ENCODE data around the gene MGARP. TPM values are rescaled to one million over a fixed set of nuclear protein-coding genes. Genes with fewer than 3 reads are reported as not detected.
"Not testable (repeated sequence)": the region's sequence is repeated elsewhere in the genome, so short reads cannot be mapped to it uniquely, and the experiment has no call there.

Gene MGARP
- total RNA-seq, 2 donors from 2014 or later, result not detected

- no peaks in the 10 kb centered on the region for H3K9me3 ChIP-seq (ENCODE audit: control insufficient read depth, low read length, poor library complexity, severe bottlenecking)
- Mint-ChIP-seq H3K36me3 (ENCODE audit: low read depth) (peaks cover 3% of the 10 kb centered on the region), H3K27me3 (peaks cover 39% of the 10 kb centered on the region), H3K4me1 (peaks cover 11% of the 10 kb centered on the region), H3K27ac (peak overlapping the region; percentile 29), H3K4me3 (peak overlapping the region; percentile 82)
- ATAC-seq, result peak; percentile 59
- DNase-seq, result no peak
These were observed 889 bp downstream of the MGARP start for GRCh38 chr4:139278912-139279759.

DNA sequence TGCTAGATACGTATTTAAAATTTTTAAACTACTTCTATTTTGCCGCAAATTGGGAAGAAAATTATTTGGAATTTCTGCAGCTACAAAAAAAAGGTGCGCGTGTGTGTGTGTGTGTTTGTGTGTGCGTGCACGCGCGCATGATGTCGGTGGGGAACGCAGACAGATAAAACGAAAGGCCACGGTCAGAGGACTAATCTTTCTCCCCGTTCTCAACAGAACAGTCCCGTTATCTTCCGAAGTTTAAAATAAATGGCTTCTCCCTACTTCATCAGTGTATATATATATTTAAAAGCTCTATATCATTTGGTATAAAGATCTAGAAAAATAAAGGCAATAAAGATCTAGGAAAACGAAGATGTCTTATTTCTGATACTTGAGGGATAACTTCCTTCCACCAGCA is 1.5 kb downstream of the MGARP start:
- no peak for ATAC-seq
- no peaks in the 10 kb centered on the region for H3K9me3 ChIP-seq (ENCODE audit: control insufficient read depth, low read length, poor library complexity, severe bottlenecking)
- Mint-ChIP-seq H3K4me3 (no peak overlapping the region), H3K27ac (no peak overlapping the region), H3K4me1 (peaks cover 11% of the 10 kb centered on the region), H3K36me3 (ENCODE audit: low read depth) (peaks cover 3% of the 10 kb centered on the region), H3K27me3 (peaks cover 39% of the 10 kb centered on the region)
- no peak for DNase-seq

- DNase-seq (no peak), ATAC-seq (no peak)
- H3K27ac Mint-ChIP-seq, result no peak overlapping the region
- H3K9me3 ChIP-seq (ENCODE audit: control insufficient read depth, low read length, poor library complexity, severe bottlenecking), result no peaks in the 10 kb centered on the region
- peaks cover 11% of the 10 kb centered on the region for H3K4me1 Mint-ChIP-seq
- peaks cover 30% of the 10 kb centered on the region for H3K27me3 Mint-ChIP-seq
- no peak overlapping the region for H3K4me3 Mint-ChIP-seq
- H3K36me3 Mint-ChIP-seq (ENCODE audit: low read depth), result peaks cover 3% of the 10 kb centered on the region
These were observed 4.7 kb downstream of the MGARP start for GRCh38 chr4:139275281-139275735.

DNA sequence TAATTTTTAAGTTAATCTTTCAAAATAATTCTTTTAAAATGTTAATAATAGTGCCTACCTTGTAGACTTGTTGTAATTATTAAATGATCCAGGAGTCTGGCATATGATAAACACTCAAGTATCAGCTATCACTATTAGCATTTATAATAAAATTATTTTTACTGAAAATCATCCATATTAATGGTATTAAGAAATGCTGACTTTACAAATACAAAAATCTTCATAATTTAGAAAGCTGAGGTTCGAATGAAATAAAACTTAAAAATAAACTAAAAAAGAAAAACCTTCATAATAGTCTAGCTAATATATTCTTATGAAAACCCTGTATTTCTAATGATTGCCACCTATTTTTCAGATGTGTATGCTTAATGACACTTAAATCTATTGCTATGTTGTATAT is 5.2 kb downstream of the MGARP start:
- H3K36me3 Mint-ChIP-seq (ENCODE audit: low read depth), result peaks cover 3% of the 10 kb centered on the region
- no peaks in the 10 kb centered on the region for H3K9me3 ChIP-seq (ENCODE audit: control insufficient read depth, low read length, poor library complexity, severe bottlenecking)
- H3K27me3 Mint-ChIP-seq, result peaks cover 25% of the 10 kb centered on the region
- no peak overlapping the region for H3K27ac Mint-ChIP-seq
- peaks cover 9% of the 10 kb centered on the region for H3K4me1 Mint-ChIP-seq
- ATAC-seq (no peak), DNase-seq (no peak)
- no peak overlapping the region for H3K4me3 Mint-ChIP-seq

- H3K9me3 ChIP-seq (ENCODE audit: control insufficient read depth, low read length, poor library complexity, severe bottlenecking), result no peaks in the 10 kb centered on the region
- Mint-ChIP-seq H3K27ac (no peak overlapping the region), H3K27me3 (peaks cover 15% of the 10 kb centered on the region), H3K4me1 (peaks cover 1% of the 10 kb centered on the region), H3K4me3 (no peak overlapping the region), H3K36me3 (ENCODE audit: low read depth) (peaks cover 3% of the 10 kb centered on the region)
- DNase-seq, result no peak
- no peak for ATAC-seq
These were observed 6.2 kb downstream of the MGARP start for GRCh38 chr4:139273835-139274234.

DNA sequence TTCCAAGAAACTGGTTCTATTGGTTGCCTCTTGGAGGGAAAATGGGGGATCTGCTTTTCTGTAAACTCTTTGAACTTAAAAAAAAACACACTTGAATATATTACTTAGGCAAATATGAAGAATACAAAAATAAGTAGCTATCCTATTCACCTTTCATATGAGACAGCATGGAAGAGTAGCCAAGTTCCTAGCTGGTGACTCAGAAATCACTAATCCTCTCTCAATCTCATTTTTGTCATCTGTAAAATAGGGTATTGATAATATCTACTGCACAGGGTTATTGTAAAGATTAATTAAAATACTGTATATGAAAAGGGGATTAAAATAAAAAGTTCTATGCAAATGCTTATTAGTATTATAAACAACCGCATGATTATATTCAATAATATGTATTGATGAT is 12.7 kb downstream of the MGARP start:
- peaks cover 15% of the 10 kb centered on the region for H3K4me1 Mint-ChIP-seq
- no peaks in the 10 kb centered on the region for H3K9me3 ChIP-seq (ENCODE audit: control insufficient read depth, low read length, poor library complexity, severe bottlenecking)
- peak overlapping the region; percentile 87 for H3K27ac Mint-ChIP-seq
- no peaks in the 10 kb centered on the region for H3K27me3 Mint-ChIP-seq
- DNase-seq, result no peak
- H3K36me3 Mint-ChIP-seq (ENCODE audit: low read depth), result no peaks in the 10 kb centered on the region
- H3K4me3 Mint-ChIP-seq, result peak overlapping the region; percentile 94
- no peak for ATAC-seq

DNA sequence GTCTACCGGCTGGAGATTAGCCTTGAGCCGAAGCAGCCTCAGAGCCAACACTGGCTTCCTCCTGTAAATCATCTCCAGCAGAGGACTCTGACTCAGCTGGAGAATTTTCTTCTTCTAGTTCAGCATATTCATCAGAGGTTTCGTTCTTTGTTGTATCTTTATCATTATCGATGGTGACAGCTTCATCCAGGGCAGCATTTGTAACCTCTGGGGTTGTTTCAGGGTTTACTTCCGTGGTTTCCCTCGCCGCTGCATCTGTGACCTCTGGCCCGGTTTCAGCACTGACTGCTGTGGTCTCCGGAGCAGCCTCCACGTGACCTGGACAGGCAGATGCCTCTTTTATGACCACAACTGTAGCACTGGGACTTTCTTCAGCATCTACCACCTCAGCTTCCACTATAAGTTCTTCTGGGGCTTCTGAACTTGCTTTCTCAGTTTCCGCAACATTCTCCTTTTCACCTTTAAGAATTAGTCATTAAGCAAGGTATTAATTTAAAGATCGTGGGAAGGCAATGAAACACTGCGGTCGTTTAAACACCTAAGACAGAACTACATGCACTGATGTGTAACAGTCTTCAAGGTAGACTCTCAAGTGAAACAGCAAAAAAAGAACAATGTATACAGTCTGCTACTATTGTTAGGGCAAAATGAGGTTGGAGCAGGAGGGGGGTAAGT is 13.3 kb downstream of the MGARP start:
- Mint-ChIP-seq H3K4me1 (peaks cover 15% of the 10 kb centered on the region), H3K27me3 (no peaks in the 10 kb centered on the region), H3K36me3 (ENCODE audit: low read depth) (no peaks in the 10 kb centered on the region), H3K27ac (peak overlapping the region; percentile 87), H3K4me3 (peak overlapping the region; percentile 94)
- DNase-seq (peak; percentile 42 to 56 (median 50)), ATAC-seq (peak; percentile 98)
- no peaks in the 10 kb centered on the region for H3K9me3 ChIP-seq (ENCODE audit: control insufficient read depth, low read length, poor library complexity, severe bottlenecking)

GRCh38 chr4:139266208-139266582 is 13.8 kb downstream of the MGARP start:
- H3K27ac Mint-ChIP-seq, result peak overlapping the region; percentile 87
- H3K4me3 Mint-ChIP-seq, result peak overlapping the region; percentile 94
- no peaks in the 10 kb centered on the region for H3K36me3 Mint-ChIP-seq (ENCODE audit: low read depth)
- no peak for DNase-seq
- no peaks in the 10 kb centered on the region for H3K27me3 Mint-ChIP-seq
- ATAC-seq, result no peak
- H3K4me1 Mint-ChIP-seq, result peaks cover 15% of the 10 kb centered on the region
- H3K9me3 ChIP-seq (ENCODE audit: control insufficient read depth, low read length, poor library complexity, severe bottlenecking), result no peaks in the 10 kb centered on the region

DNA sequence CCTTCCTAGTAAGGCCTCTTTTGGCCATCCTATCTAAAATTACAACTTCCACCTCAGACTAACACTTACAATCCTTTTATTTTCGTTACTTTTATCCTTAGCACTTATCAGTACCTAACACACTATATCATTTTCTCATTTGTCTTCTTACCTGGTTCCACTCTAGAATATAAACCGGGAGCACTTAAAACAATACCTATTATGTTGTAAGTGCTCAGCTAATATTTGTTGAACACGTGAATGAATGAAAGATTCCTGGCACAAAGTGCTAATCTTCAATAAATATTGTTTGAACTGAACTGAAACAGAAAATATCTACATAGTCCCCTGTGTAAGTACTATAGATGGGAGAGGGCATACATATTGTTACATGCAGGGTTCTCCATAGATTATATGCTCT is 14.4 kb downstream of the MGARP start:
- DNase-seq (no peak), ATAC-seq (no peak)
- Mint-ChIP-seq H3K4me3 (peak overlapping the region; percentile 62), H3K27ac (no peak overlapping the region), H3K27me3 (no peaks in the 10 kb centered on the region), H3K36me3 (ENCODE audit: low read depth) (no peaks in the 10 kb centered on the region), H3K4me1 (peaks cover 15% of the 10 kb centered on the region)
- no peaks in the 10 kb centered on the region for H3K9me3 ChIP-seq (ENCODE audit: control insufficient read depth, low read length, poor library complexity, severe bottlenecking)

- no peak overlapping the region for H3K4me3 Mint-ChIP-seq
- peaks cover 3% of the 10 kb centered on the region for H3K4me1 Mint-ChIP-seq
- peaks cover 4% of the 10 kb centered on the region for H3K27me3 Mint-ChIP-seq
- no peak for DNase-seq
- H3K36me3 Mint-ChIP-seq (ENCODE audit: low read depth), result no peaks in the 10 kb centered on the region
- no peak overlapping the region for H3K27ac Mint-ChIP-seq
- ATAC-seq, result no peak
- H3K9me3 ChIP-seq (ENCODE audit: control insufficient read depth, low read length, poor library complexity, severe bottlenecking), result no peaks in the 10 kb centered on the region
These were observed 23.7 kb downstream of the MGARP start for GRCh38 chr4:139256349-139256748.

DNA sequence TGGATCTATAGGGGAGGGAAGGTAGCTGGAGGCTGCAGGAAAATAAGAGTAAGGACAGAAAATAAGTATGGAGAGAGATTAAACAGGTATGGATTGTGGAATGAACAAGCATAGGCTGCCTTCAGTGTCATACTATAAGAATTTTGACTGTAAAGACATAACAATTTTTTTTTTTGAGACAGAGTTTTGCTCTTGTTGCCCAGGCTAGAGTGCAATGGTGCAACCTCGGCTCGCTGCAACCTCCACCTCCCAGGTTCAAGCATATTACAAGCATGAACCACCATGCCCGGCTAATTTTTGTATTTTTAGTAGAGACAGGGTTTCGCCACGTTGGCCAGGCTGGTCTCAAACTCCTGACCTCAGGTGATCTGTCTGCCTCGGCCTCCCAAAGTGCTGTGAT is 24.4 kb downstream of the MGARP start:
- H3K4me3 Mint-ChIP-seq; H3K27me3 Mint-ChIP-seq; H3K36me3 Mint-ChIP-seq (ENCODE audit: low read depth); H3K9me3 ChIP-seq (ENCODE audit: control insufficient read depth, low read length, poor library complexity, severe bottlenecking); DNase-seq; H3K4me1 Mint-ChIP-seq; ATAC-seq: not testable (repeated sequence)
- H3K27ac Mint-ChIP-seq, result peak overlapping the region; percentile 39

DNA sequence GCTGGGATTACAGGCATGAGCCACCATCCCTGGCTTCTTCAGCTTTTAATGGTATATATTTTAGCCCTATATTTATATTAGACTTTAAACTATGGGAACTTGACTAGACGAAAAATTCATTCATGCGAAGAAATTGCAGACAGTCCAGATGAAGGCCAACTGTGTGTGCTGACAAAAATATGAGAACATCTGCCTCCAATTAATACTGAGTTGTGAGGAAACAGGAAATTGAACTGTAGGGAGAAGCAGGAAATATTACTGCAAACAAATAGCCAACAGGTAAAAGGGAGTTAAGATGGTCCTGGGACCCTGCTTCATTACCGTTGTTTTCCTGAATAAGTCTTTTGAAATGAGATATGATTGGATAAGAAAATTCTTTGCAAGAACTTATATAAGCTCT is 26.3 kb downstream of the MGARP start:
- DNase-seq, result no peak
- Mint-ChIP-seq H3K4me1 (peaks cover 3% of the 10 kb centered on the region), H3K27me3 (no peaks in the 10 kb centered on the region), H3K36me3 (ENCODE audit: low read depth) (no peaks in the 10 kb centered on the region), H3K4me3 (no peak overlapping the region), H3K27ac (no peak overlapping the region)
- no peaks in the 10 kb centered on the region for H3K9me3 ChIP-seq (ENCODE audit: control insufficient read depth, low read length, poor library complexity, severe bottlenecking)
- no peak for ATAC-seq

- no peak for ATAC-seq
- no peak overlapping the region for H3K27ac Mint-ChIP-seq
- no peak for DNase-seq
- H3K4me3 Mint-ChIP-seq, result no peak overlapping the region
- peaks cover 3% of the 10 kb centered on the region for H3K4me1 Mint-ChIP-seq
- no peaks in the 10 kb centered on the region for H3K9me3 ChIP-seq (ENCODE audit: control insufficient read depth, low read length, poor library complexity, severe bottlenecking)
- no peaks in the 10 kb centered on the region for H3K36me3 Mint-ChIP-seq (ENCODE audit: low read depth)
- H3K27me3 Mint-ChIP-seq, result no peaks in the 10 kb centered on the region
These were observed 27.0 kb downstream of the MGARP start for GRCh38 chr4:139253046-139253445.
